Endothelial cell of umbilical vein (primary cell): Measurements from ENCODE around the gene TMEM82. TPM values are rescaled to one million over a fixed set of nuclear protein-coding genes. Genes with fewer than 3 reads are reported as not detected.

Experiments used
- BruUV-seq: library from RNA; stranded (reverse); fragments of 400-500 nt; replicated peaks from 2 replicates; lab custom pipeline; 2021; lab: Mats Ljungman, UMichigan
- CTCF ChIA-PET: fragments of 300-600, 350-600 bp; sonication (Branson Sonifier 250); formaldehyde crosslinking; loops from one replicate; lab custom pipeline; 2021; ENCODE audit warnings: antibody characterized with exemption, inconsistent platforms; lab: Charles Lee
- POLR2A ChIA-PET: fragments of 300-600, 350-600 bp; sonication (Branson Sonifier 250); formaldehyde crosslinking; loops from one replicate; lab custom pipeline; 2021; ENCODE audit warnings: antibody characterized with exemption, inconsistent platforms; lab: Charles Lee
- DNase-seq: peaks from one replicate; pipeline ENCODE4 v3.0.0-alpha.2; 2011; ENCODE audit warnings: low read depth, low spot score
- FAIRE-seq: peaks from 2 replicates; lab custom pipeline; 2011; peaks lifted over from hg19 to GRCh38; lab: Jason Lieb, UNC
- H2AFZ ChIP-seq: 2 replicates; pipeline ENCODE4 v1.6.0; 2012; ENCODE audit warnings: low read depth, low read length, control low read depth, inconsistent platforms
- H3K27ac ChIP-seq: 2 replicates; pipeline ENCODE4 v1.5.1; 2011; ENCODE audit warnings: low read depth, mild to moderate bottlenecking, control low read depth, low read length, moderate library complexity; ENCODE audit not compliant: insufficient read depth
- H3K27me3 ChIP-seq, 2 experiments: 2 replicates each; pipeline versions ENCODE4 v1.6.0 to v1.6.1; 2011; ENCODE audit warnings: low read length in 2 of 2, mixed read lengths in 1 of 2; ENCODE audit not compliant: control insufficient read depth in 2 of 2, insufficient read depth in 2 of 2
- H3K36me3 ChIP-seq, 2 experiments: 2 replicates in 1 of 2; 3 replicates in 1 of 2; pipeline ENCODE4 v1.5.1; 2011; ENCODE audit warnings: low read length in 2 of 2, mild to moderate bottlenecking in 1 of 2, moderate library complexity in 1 of 2; ENCODE audit not compliant: control insufficient read depth in 2 of 2, insufficient read depth in 2 of 2; ENCODE audit errors: extremely low read depth in 1 of 2
- H3K4me1 ChIP-seq: 3 replicates; pipeline ENCODE4 v1.5.1; 2011; ENCODE audit warnings: mild to moderate bottlenecking, low read length; ENCODE audit not compliant: control insufficient read depth, insufficient read depth; ENCODE audit errors: extremely low read depth
- H3K4me2 ChIP-seq: 2 replicates; pipeline ENCODE4 v1.6.1; 2011; ENCODE audit warnings: low read length, control low read depth, mixed read lengths; ENCODE audit not compliant: insufficient read depth
- H3K4me3 ChIP-seq, 3 experiments: fragments of 200-600 bp in 1 of 3; sonication (generic), shearing (Covaris generic) in 1 of 3; replicated peaks in 1 of 3; 2 replicates each; pipeline ENCODE4 v1.5.1; 2011 to 2016; ENCODE audit warnings: control low read depth in 3 of 3, low read length in 3 of 3, mild to moderate bottlenecking in 2 of 3, inconsistent platforms in 1 of 3, low read depth in 1 of 3, moderate library complexity in 1 of 3; ENCODE audit not compliant: insufficient read depth in 1 of 3
- H3K79me2 ChIP-seq: 2 replicates; pipeline ENCODE4 v1.6.0; 2012; ENCODE audit warnings: low read length, inconsistent platforms; ENCODE audit not compliant: control insufficient read depth, insufficient read depth
- H3K9ac ChIP-seq: replicated peaks from 2 replicates; pipeline ENCODE3; 2011; ENCODE audit warnings: low read length, control low read depth; ENCODE audit not compliant: insufficient read depth; ENCODE audit errors: extremely low read depth
- H3K9me1 ChIP-seq: replicated peaks from 3 replicates; pipeline ENCODE4 v1.6.0; 2011; ENCODE audit warnings: mild to moderate bottlenecking, low read length; ENCODE audit not compliant: control insufficient read depth, insufficient read depth; ENCODE audit errors: extremely low read depth
- H3K9me3 ChIP-seq: replicated peaks from 2 replicates; pipeline ENCODE4 v1.5.1; 2012; ENCODE audit warnings: low read length, inconsistent platforms; ENCODE audit not compliant: control insufficient read depth, insufficient read depth
- H4K20me1 ChIP-seq: replicated peaks from 2 replicates; pipeline ENCODE3; 2011; ENCODE audit warnings: mild to moderate bottlenecking, low read length; ENCODE audit not compliant: control insufficient read depth, insufficient read depth; ENCODE audit errors: extremely low read depth
- EZH2 ChIP-seq: IDR thresholded peaks from 2 replicates; pipeline ENCODE4 v1.6.1; 2012; ENCODE audit warnings: borderline replicate concordance, low read depth, mild to moderate bottlenecking, moderate library complexity, low read length, inconsistent platforms; ENCODE audit not compliant: severe bottlenecking
- FOS ChIP-seq: IDR thresholded peaks from 2 replicates; pipeline ENCODE4 v1.6.1; 2011; ENCODE audit warnings: mild to moderate bottlenecking, low read length, moderate library complexity, borderline replicate concordance; ENCODE audit not compliant: insufficient read depth
- GATA2 ChIP-seq: IDR thresholded peaks from 2 replicates; pipeline ENCODE4 v1.7.0; 2011; ENCODE audit warnings: low read depth, mild to moderate bottlenecking, moderate library complexity, mixed read lengths, low read length; ENCODE audit not compliant: insufficient read length, insufficient read depth
- JUN ChIP-seq: IDR thresholded peaks from 2 replicates; pipeline ENCODE4 v1.6.1; 2011; ENCODE audit warnings: borderline replicate concordance, low read depth; ENCODE audit not compliant: insufficient read length, insufficient read depth
- MAX ChIP-seq: IDR thresholded peaks from 2 replicates; pipeline ENCODE4 v1.6.1; 2011; ENCODE audit not compliant: insufficient read depth, insufficient read length
- MYC ChIP-seq: IDR thresholded peaks from one replicate; pipeline ENCODE4 v1.6.1; 2011; ENCODE audit warnings: mild to moderate bottlenecking, low read depth, low read length
- POLR2A ChIP-seq: IDR thresholded peaks from 2 replicates; pipeline ENCODE4 v1.6.1; 2012; ENCODE audit warnings: low read depth, mild to moderate bottlenecking, control low read depth, low read length
- POLR2AphosphoS5 ChIP-seq: IDR thresholded peaks from 2 replicates; pipeline ENCODE4 v1.6.1; 2012; ENCODE audit warnings: low read depth, mild to moderate bottlenecking, control low read depth, low read length, moderate library complexity; ENCODE audit not compliant: insufficient read depth
- dilution Hi-C: fragments of 300-500 bp; cut with MboI; formaldehyde crosslinking; loops from one replicate; pipeline ENCODE4 v1.15.0; 2019; ENCODE audit warnings: low sequenced_read_pairs; ENCODE audit not compliant: extremely low pct_ligation_motif_present
- intact Hi-C: fragments of 100-400 bp; cut with micrococcal nuclease; formaldehyde crosslinking; loops from one replicate; pipeline ENCODE4 v1.10.0; 2022
- polyA plus RNA-seq, 4 experiments: library from polyadenylated mRNA; depleted of rRNA in 3 of 4; stranded (reverse) in 3 of 4; unstranded in 1 of 4; fragments of >200 nt; gene quantifications; 2 replicates each; pipeline versions ENCODE4 v1.2.1 to v1.2.3, GENCODE V29; 2011 to 2012; ENCODE audit warnings: missing spikeins in 1 of 4
- total RNA-seq: library from RNA; stranded (reverse); gene quantifications from 2 replicates; pipeline ENCODE4 v1.2.3, GENCODE V29; 2021
- TF ChIP-seq, protein P1 (sequence below), 2 donors: IDR thresholded peaks; 1 replicate in 1 of 2; 2 replicates in 1 of 2; pipeline ENCODE4 v1.5.1; 2011; ENCODE audit warnings: low read length in 2 of 2, mild to moderate bottlenecking in 2 of 2, moderate library complexity in 2 of 2, control low read depth in 1 of 2, inconsistent platforms in 1 of 2, low read depth in 1 of 2; ENCODE audit not compliant: insufficient read depth in 1 of 2; ENCODE audit errors: extremely low read depth in 1 of 2

TMEM82 gene
- total and polyA plus RNA-seq, 2 donors (not counting 3 experiments of a cell fraction or from before 2014, with no cell fraction given): not detected

- TF ChIP-seq POLR2A (no peak), JUN (no peak), MAX (no peak), GATA2 (no peak), MYC (no peak), POLR2AphosphoS5 (no peak), EZH2 (no peak), FOS (no peak)
- TF ChIP-seq, protein P1, sequence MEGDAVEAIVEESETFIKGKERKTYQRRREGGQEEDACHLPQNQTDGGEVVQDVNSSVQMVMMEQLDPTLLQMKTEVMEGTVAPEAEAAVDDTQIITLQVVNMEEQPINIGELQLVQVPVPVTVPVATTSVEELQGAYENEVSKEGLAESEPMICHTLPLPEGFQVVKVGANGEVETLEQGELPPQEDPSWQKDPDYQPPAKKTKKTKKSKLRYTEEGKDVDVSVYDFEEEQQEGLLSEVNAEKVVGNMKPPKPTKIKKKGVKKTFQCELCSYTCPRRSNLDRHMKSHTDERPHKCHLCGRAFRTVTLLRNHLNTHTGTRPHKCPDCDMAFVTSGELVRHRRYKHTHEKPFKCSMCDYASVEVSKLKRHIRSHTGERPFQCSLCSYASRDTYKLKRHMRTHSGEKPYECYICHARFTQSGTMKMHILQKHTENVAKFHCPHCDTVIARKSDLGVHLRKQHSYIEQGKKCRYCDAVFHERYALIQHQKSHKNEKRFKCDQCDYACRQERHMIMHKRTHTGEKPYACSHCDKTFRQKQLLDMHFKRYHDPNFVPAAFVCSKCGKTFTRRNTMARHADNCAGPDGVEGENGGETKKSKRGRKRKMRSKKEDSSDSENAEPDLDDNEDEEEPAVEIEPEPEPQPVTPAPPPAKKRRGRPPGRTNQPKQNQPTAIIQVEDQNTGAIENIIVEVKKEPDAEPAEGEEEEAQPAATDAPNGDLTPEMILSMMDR (IDR thresholded peaks at IDR 0.05; ENCODE audit: extremely low read depth in 1 of 2, insufficient read depth in 1 of 2, low read depth in 1 of 2, low read length in 2 of 2): no peak
- DNase-seq (no peak), FAIRE-seq (no peak)
- Histone ChIP-seq H3K79me2 (no peaks in the 10 kb centered on the region), H4K20me1 (no peaks in the 10 kb centered on the region), H3K9me1 (no peaks in the 10 kb centered on the region), H3K9ac (no peak overlapping the region), H3K4me3 (no peak overlapping the region), H3K9me3 (no peaks in the 10 kb centered on the region), H3K27me3 (no peaks in the 10 kb centered on the region), H2AFZ (no peak overlapping the region), H3K4me2 (no peak overlapping the region), H3K4me1 (no peaks in the 10 kb centered on the region), H3K36me3 (peaks cover 9 to 56% of the 10 kb centered on the region in 2 experiments), H3K27ac (no peak overlapping the region)
- dilution Hi-C loops (no loop called here), intact Hi-C loops (no loop called here)
- BruUV-seq: no TSS peak
- ChIA-PET POLR2A (no interaction called here), CTCF (interaction anchor here (1.7 kb wide), 1 partner anchor 18 kb away, joined by 6 read pairs; no protein-coding TSS in a partner anchor)
These were observed 18.6 kb upstream of the TMEM82 start for GRCh38 chr1:15723631-15724246.
